ENCODE results near the gene RNF144B. TPM values are rescaled to one million over a fixed set of nuclear protein-coding genes. Genes with fewer than 3 reads are reported as not detected.
A peak's percentile ranks its signal among the peaks of the same experiment; 100 is the strongest.

Gene RNF144B
- total RNA-seq, 6 experiments from 2014 or later: 0.83 to 4.8 (median 1.2) TPM

GRCh38 chr6:18515767-18516166, 128.6 kb downstream of the RNF144B start:
- Mint-ChIP-seq H3K36me3 (ENCODE audit: low read depth) (no peaks in the 10 kb centered on the region), H3K27me3 (ENCODE audit: insufficient read depth) (peaks cover 5% of the 10 kb centered on the region), H3K27ac (no peak overlapping the region), H3K4me1 (ENCODE audit: low read depth) (peaks cover 9% of the 10 kb centered on the region), H3K9me3 (no peaks in the 10 kb centered on the region), H3K4me3 (no peak overlapping the region)
- DNase-seq: peak; percentile 4
- TF ChIP-seq CTCF (IDR thresholded peaks at IDR 0.05): no peak

Other genes starting within 250 kb of the RNF144B start
- gene TPMT, start 232.3 kb upstream of the RNF144B start, total RNA-seq (2021; fragmentation: NEBNext Ultra II Directional; extraction: Animal tissue kit (Norgen Biotek cat#: 25700)): 10 to 100 TPM; 15.5 to 23.1 (median 21.2) TPM
- 10 to 100 TPM; 17.4 to 20.9 (median 19.1) TPM for gene KDM1B, start 231.9 kb upstream of the RNF144B start, total RNA-seq (2021; fragmentation: NEBNext Ultra II Directional; extraction: Animal tissue kit (Norgen Biotek cat#: 25700))
- gene DEK, start 122.8 kb upstream of the RNF144B start, total RNA-seq (2021; fragmentation: NEBNext Ultra II Directional; extraction: Animal tissue kit (Norgen Biotek cat#: 25700)): 100 to 1,000 TPM in 5 of 6 experiments, 10 to 100 TPM in 1; 76.7 to 144 (median 132) TPM

All from HFFc6 (cell line).